Heart left ventricle (tissue), 16 donors: Measurements from ENCODE around the gene TACR1. TPM values are rescaled to one million over a fixed set of nuclear protein-coding genes. Genes with fewer than 3 reads are reported as not detected.
A peak's percentile ranks its signal among the peaks of the same experiment; 100 is the strongest.
"Not testable (repeated sequence)": the region's sequence is repeated elsewhere in the genome, so short reads cannot be mapped to it uniquely, and the experiment has no call there.

Experiments
- ATAC-seq, 4 donors: fragments of 200-7000 bp; cut with Tn5 transposase; one replicate each; pipeline ENCODE4 v1.9.1; 2020 to 2022; ENCODE audit warnings: moderate library complexity in 4 of 4, mild to moderate bottlenecking in 3 of 4, moderate number of reproducible peaks in 1 of 4
- DNase-seq, 5 donors: peaks; one replicate each; pipeline ENCODE4 v3.0.0-alpha.2; 2020
- H3K27ac ChIP-seq, 12 donors: fragments of 200-600 bp; sonication (generic) in 4 of 12; one replicate each; pipeline versions ENCODE4 v1.5.0 to v1.8.0; 2016 to 2022; ENCODE audit warnings: mild to moderate bottlenecking in 2 of 12
- H3K27me3 ChIP-seq, 9 donors: fragments of 200-600 bp; sonication (generic) in 2 of 9; one replicate each; pipeline versions ENCODE4 v1.5.1 to v1.8.0; 2016 to 2022; ENCODE audit warnings: mild to moderate bottlenecking in 3 of 9
- H3K36me3 ChIP-seq, 9 donors: fragments of 200-600 bp; sonication (generic) in 2 of 9; one replicate each; pipeline versions ENCODE4 v1.5.0 to v1.8.0; 2018 to 2022; ENCODE audit warnings: mild to moderate bottlenecking in 2 of 9
- H3K4me1 ChIP-seq, 12 donors: fragments of 200-600 bp; sonication (generic) in 4 of 12; one replicate each; pipeline versions ENCODE4 v1.5.0 to v1.8.0; 2016 to 2022; ENCODE audit warnings: mild to moderate bottlenecking in 3 of 12
- H3K4me3 ChIP-seq, 12 donors: fragments of 200-600 bp; sonication (generic) in 4 of 12; one replicate each; pipeline versions ENCODE4 v1.5.0 to v1.8.0; 2017 to 2022; ENCODE audit warnings: mild to moderate bottlenecking in 9 of 12, moderate library complexity in 4 of 12
- H3K9me3 ChIP-seq, 12 donors: fragments of 200-600 bp; sonication (generic) in 4 of 12; one replicate each; pipeline versions ENCODE4 v1.5.0 to v1.8.0; 2016 to 2022; ENCODE audit warnings: mild to moderate bottlenecking in 1 of 12
- POLR2A ChIP-seq, 2 donors: fragments of 450-650 bp; IDR thresholded peaks; one replicate each; pipeline ENCODE4 v1.6.1; 2017; ENCODE audit warnings: antibody characterized with exemption in 2 of 2, mild to moderate bottlenecking in 2 of 2, moderate library complexity in 2 of 2
- WGBS, 4 donors: extraction: QIAGEN DNeasy Blood & Tissue Kit in 2 of 4; methylation state at CpG; one replicate each; pipeline versions ENCODE4 v1.1.5 to v1.1.7; 2013 to 2018; 5-methylcytosine and 5-hydroxymethylcytosine counted together
- intact Hi-C, 10 donors: fragments of 100-400 bp; cut with DNase I; formaldehyde crosslinking; loops; one replicate each; pipeline versions ENCODE4 v1.11.1 to v1.14.2; 2022
- polyA plus RNA-seq, 2 donors: library from polyadenylated mRNA; stranded (reverse); fragments of 200-250 nt; gene quantifications; one replicate each; pipeline ENCODE4 v1.2.3, GENCODE V29; 2013
- total RNA-seq, 9 donors: library from RNA; depleted of rRNA in 2 of 9; stranded (reverse); fragments of >200 nt in 2 of 9; fragmentation: NEBNext Ultra II Directional in 3 of 9; extraction: Animal tissue kit (Norgen Biotek cat#: 25700) in 3 of 9; gene quantifications; one replicate each; pipeline versions ENCODE4 v1.1.0 to v1.2.4, GENCODE V29; 2016 to 2023
- TF ChIP-seq, protein P1 (sequence below), 12 donors: fragments of 200-600 bp; sonication (generic) in 4 of 12; IDR thresholded peaks; one replicate each; pipeline versions ENCODE4 v1.5.0 to v1.8.0; 2018 to 2022; ENCODE audit warnings: antibody characterized with exemption in 12 of 12, mild to moderate bottlenecking in 5 of 12
- donor health status: ischemic (EF 13 %, LVEDD 7.1; RV severe dilation, severe dysfunction).
- donor health status: healthy with polysubstance abuse.
- donor health status: DM: no; HTN: yes; CAD: no.
- donor health status: DM: no; HTN: no; CAD: no.
- donor health status: ischemic (EF 25% LVEDD 6.9; RV normal size, moderate dysfunction).
- donor health status: ischemic (EF 25% LVEDD 5.7; RV mildly dilated, moderate dysfunction).
- donor health status: healthy.
- donor health status: DM: yes; HTN: yes; CAD: no.
- donor health status: ischemic (EF 35%, LVEDD 5.7; RV mildly dilated, moderate dysfunction).
- donor health status: nonischemic (EF 11% LVEDD 7.7; RV severe dilation, severe dysfunction).
- donor health status: DM: yes; HTN: yes; CAD: no.
- donor health status: PGD.
- donor health status: ischemic (EF 29% LVEDD 5.4; RV normal size, mild dysfunction).
- donor health status: nonischemic (EF 23%, LVEDD 6.1; RV moderate dilation, normal function).

The TACR1 gene
- total and polyA plus RNA-seq, 11 donors, result 0.01 to 0.59 (median 0.35) TPM; not detected in 4

GRCh38 chr2:75065402-75066008 is 133.8 kb downstream of the TACR1 start:
- intact Hi-C loops, result loop anchor here in 7 of 10 donors (2.0 to 10.0 kb wide), 4 partner anchors 143 to 339 kb away; no protein-coding TSS in a partner anchor
- 89 to 91% (median 90%) methylated on average over 8 of the region's 8 CpGs for whole genome bisulfite sequencing, 4 donors

GRCh38 chr2:75064691-75065396 is 134.5 kb downstream of the TACR1 start:
- WGBS, 4 donors, result 49 to 57% (median 55%) methylated on average over 8 of the region's 8 CpGs
- no peak for TF ChIP-seq POLR2A (IDR thresholded peaks at IDR 0.05)
- TF ChIP-seq, protein P1, sequence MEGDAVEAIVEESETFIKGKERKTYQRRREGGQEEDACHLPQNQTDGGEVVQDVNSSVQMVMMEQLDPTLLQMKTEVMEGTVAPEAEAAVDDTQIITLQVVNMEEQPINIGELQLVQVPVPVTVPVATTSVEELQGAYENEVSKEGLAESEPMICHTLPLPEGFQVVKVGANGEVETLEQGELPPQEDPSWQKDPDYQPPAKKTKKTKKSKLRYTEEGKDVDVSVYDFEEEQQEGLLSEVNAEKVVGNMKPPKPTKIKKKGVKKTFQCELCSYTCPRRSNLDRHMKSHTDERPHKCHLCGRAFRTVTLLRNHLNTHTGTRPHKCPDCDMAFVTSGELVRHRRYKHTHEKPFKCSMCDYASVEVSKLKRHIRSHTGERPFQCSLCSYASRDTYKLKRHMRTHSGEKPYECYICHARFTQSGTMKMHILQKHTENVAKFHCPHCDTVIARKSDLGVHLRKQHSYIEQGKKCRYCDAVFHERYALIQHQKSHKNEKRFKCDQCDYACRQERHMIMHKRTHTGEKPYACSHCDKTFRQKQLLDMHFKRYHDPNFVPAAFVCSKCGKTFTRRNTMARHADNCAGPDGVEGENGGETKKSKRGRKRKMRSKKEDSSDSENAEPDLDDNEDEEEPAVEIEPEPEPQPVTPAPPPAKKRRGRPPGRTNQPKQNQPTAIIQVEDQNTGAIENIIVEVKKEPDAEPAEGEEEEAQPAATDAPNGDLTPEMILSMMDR (IDR thresholded peaks at IDR 0.05), result peak; percentile 52 to 86 (median 70)
- intact Hi-C loops, result loop anchor here in 8 of 10 donors (2.0 to 10.0 kb wide), 4 partner anchors 143 to 340 kb away; no protein-coding TSS in a partner anchor
- ATAC-seq, result no peak
- no peaks in the 10 kb centered on the region for H3K4me1 ChIP-seq
- no peaks in the 10 kb centered on the region for H3K27me3 ChIP-seq
- no peaks in the 10 kb centered on the region for H3K36me3 ChIP-seq
- no peaks in the 10 kb centered on the region for H3K9me3 ChIP-seq
- DNase-seq, result peak in 3 of 5 donors; percentile 35 to 64 (median 37)
- H3K4me3 ChIP-seq, result no peak overlapping the region
- no peak overlapping the region for H3K27ac ChIP-seq

More at GRCh38 chr2:75065402-75066008, 133.8 kb downstream of the TACR1 start:
- H3K27me3 ChIP-seq, result no peaks in the 10 kb centered on the region
- H3K36me3 ChIP-seq, result no peaks in the 10 kb centered on the region
- H3K27ac ChIP-seq, result no peak overlapping the region
- TF ChIP-seq POLR2A (IDR thresholded peaks at IDR 0.05), result no peak
- TF ChIP-seq, protein P1 (IDR thresholded peaks at IDR 0.05), result no peak
- H3K4me1 ChIP-seq, result no peaks in the 10 kb centered on the region
- ATAC-seq (no peak), DNase-seq (no peak)
- no peak overlapping the region for H3K4me3 ChIP-seq
- H3K9me3 ChIP-seq, result no peaks in the 10 kb centered on the region

- no peak overlapping the region for H3K27ac ChIP-seq
- no peak overlapping the region for H3K4me3 ChIP-seq
- no peaks in the 10 kb centered on the region for H3K9me3 ChIP-seq
- no peaks in the 10 kb centered on the region for H3K27me3 ChIP-seq
- no peaks in the 10 kb centered on the region for H3K36me3 ChIP-seq
- H3K4me1 ChIP-seq, result no peaks in the 10 kb centered on the region
- no peak for DNase-seq
- TF ChIP-seq, protein P1 (IDR thresholded peaks at IDR 0.05), result no peak
- TF ChIP-seq POLR2A (IDR thresholded peaks at IDR 0.05), result no peak
- 84 to 88% (median 85%) methylated on average over 1 of the region's 1 CpG for WGBS, 4 donors
- intact Hi-C loops, result loop anchor here in 6 of 10 donors (2.0 to 10.0 kb wide), 3 partner anchors 338 to 341 kb away; no protein-coding TSS in a partner anchor
- no peak for ATAC-seq
Observed at GRCh38 chr2:75063906-75064305, 135.4 kb downstream of the TACR1 start.

DNA sequence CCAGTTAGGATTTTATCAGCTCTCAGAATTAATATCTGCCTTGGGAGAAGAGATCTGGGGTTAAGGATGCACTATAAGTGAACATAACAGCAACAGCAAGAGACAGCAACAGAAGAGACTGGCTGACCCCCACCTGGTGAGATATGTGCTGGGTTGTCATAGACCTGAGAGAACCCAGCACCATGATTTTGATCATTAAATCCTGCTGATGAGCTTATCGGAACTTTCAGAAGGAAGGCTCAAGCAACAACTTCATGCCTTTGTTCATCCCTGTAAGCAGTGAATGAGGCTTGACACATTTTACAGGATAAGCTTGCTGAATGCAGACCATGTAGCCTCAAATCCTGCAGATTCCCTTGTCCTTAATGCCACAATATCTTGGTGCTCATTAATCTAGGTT is 140.9 kb downstream of the TACR1 start:
- Histone ChIP-seq H3K27me3 (no peaks in the 10 kb centered on the region), H3K27ac (no peak overlapping the region), H3K36me3 (no peaks in the 10 kb centered on the region), H3K4me1 (peaks cover 0 to 2% (median 0%) of the 10 kb centered on the region in 12 donors), H3K9me3 (no peaks in the 10 kb centered on the region), H3K4me3 (no peak overlapping the region)
- 75 to 94% (median 92%) methylated on average over 1 of the region's 1 CpG for WGBS, 4 donors
- no peak for ATAC-seq
- TF ChIP-seq, protein P1 (IDR thresholded peaks at IDR 0.05), result no peak
- TF ChIP-seq POLR2A (IDR thresholded peaks at IDR 0.05), result no peak
- intact Hi-C loops, result loop anchor here in 2 of 10 donors (5.0 to 10.0 kb wide), 2 partner anchors 134 to 349 kb away; no protein-coding TSS in a partner anchor
- DNase-seq, result no peak

- not testable (repeated sequence) for H3K36me3 ChIP-seq, H3K27me3 ChIP-seq, DNase-seq, H3K27ac ChIP-seq, H3K4me1 ChIP-seq, ATAC-seq, H3K4me3 ChIP-seq, H3K9me3 ChIP-seq
- WGBS, 4 donors, result 92 to 95% (median 94%) methylated on average over 5 of the region's 5 CpGs
- intact Hi-C loops, result loop anchor here in 2 of 10 donors (5.0 to 10.0 kb wide), 2 partner anchors 132 to 350 kb away; no protein-coding TSS in a partner anchor
Observed at GRCh38 chr2:75057150-75057549, 142.2 kb downstream of the TACR1 start.
